Neuronal stem cell (in vitro differentiated cells): ENCODE measurements around the gene CGB8.

Source experiments
- DNase-seq: peaks from one replicate; pipeline ENCODE4 v3.0.0-alpha.2; 2013; ENCODE audit warnings: low spot score
- H2AFZ ChIP-seq: one replicate; pipeline ENCODE4 v1.6.1; 2013; ENCODE audit warnings: mild to moderate bottlenecking, low read length, inconsistent platforms
- H2AK5ac ChIP-seq: 2 replicates; pipeline ENCODE4 v1.6.1; 2013; ENCODE audit warnings: low read depth, mild to moderate bottlenecking, inconsistent platforms, low read length, moderate library complexity, mixed read lengths
- H2BK120ac ChIP-seq: 2 replicates; pipeline ENCODE4 v1.6.1; 2013; ENCODE audit warnings: low read depth, mild to moderate bottlenecking, inconsistent platforms, low read length, moderate library complexity, mixed read lengths
- H2BK12ac ChIP-seq: one replicate; pipeline ENCODE4 v1.6.1; 2013; ENCODE audit warnings: low read length, inconsistent platforms
- H2BK15ac ChIP-seq: 2 replicates; pipeline ENCODE4 v1.6.1; 2013; ENCODE audit warnings: mild to moderate bottlenecking, low read length, inconsistent platforms, mixed read lengths
- H2BK5ac ChIP-seq: one replicate; pipeline ENCODE4 v1.6.1; 2013; ENCODE audit warnings: inconsistent platforms, mild to moderate bottlenecking, low read length, moderate library complexity
- H3K14ac ChIP-seq: one replicate; pipeline ENCODE4 v1.6.1; 2013; ENCODE audit warnings: low read length, inconsistent platforms
- H3K18ac ChIP-seq: 2 replicates; pipeline ENCODE4 v1.6.1; 2013; ENCODE audit warnings: low read length, inconsistent platforms
- H3K23ac ChIP-seq: 2 replicates; pipeline ENCODE4 v1.6.1; 2013; ENCODE audit warnings: low read depth, mild to moderate bottlenecking, mixed read lengths, low read length, inconsistent platforms; ENCODE audit not compliant: poor library complexity
- H3K27ac ChIP-seq: replicated peaks from 3 replicates; pipeline ENCODE4 v1.5.1; 2013; ENCODE audit warnings: low read length, inconsistent platforms
- H3K27me3 ChIP-seq, 3 experiments: 2 replicates each; pipeline ENCODE4 v1.6.1; 2013; ENCODE audit warnings: low read length in 3 of 3, mild to moderate bottlenecking in 2 of 3, inconsistent platforms in 1 of 3, low read depth in 1 of 3, mixed read lengths in 1 of 3, moderate library complexity in 1 of 3; ENCODE audit not compliant: control insufficient read depth in 3 of 3, insufficient read depth in 3 of 3
- H3K36me3 ChIP-seq, 2 donors: replicated peaks in 1 of 2; 2 replicates each; pipeline ENCODE4 v1.6.1; 2013; ENCODE audit warnings: low read length in 2 of 2; ENCODE audit not compliant: control insufficient read depth in 2 of 2, insufficient read depth in 2 of 2
- H3K4ac ChIP-seq: 2 replicates; pipeline ENCODE4 v1.6.1; 2013; ENCODE audit warnings: inconsistent platforms, mild to moderate bottlenecking, low read length, moderate library complexity
- H3K4me1 ChIP-seq, 2 donors: 1 replicate in 1 of 2; 2 replicates in 1 of 2; pipeline ENCODE4 v1.6.1; 2013; ENCODE audit warnings: low read length in 2 of 2, low read depth in 1 of 2; ENCODE audit not compliant: control insufficient read depth in 2 of 2, insufficient read depth in 1 of 2
- H3K4me2 ChIP-seq: one replicate; pipeline ENCODE4 v1.6.1; 2013; ENCODE audit warnings: mild to moderate bottlenecking, low read length, inconsistent platforms; ENCODE audit not compliant: insufficient read depth, poor library complexity, severe bottlenecking
- H3K4me3 ChIP-seq, 2 donors: 2 replicates each; pipeline ENCODE4 v1.5.1; 2013; ENCODE audit warnings: low read length in 2 of 2, mild to moderate bottlenecking in 2 of 2, inconsistent platforms in 1 of 2, moderate library complexity in 1 of 2
- H3K79me1 ChIP-seq: one replicate; pipeline ENCODE4 v1.6.1; 2013; ENCODE audit warnings: low read depth, mild to moderate bottlenecking, inconsistent platforms, low read length, moderate library complexity
- H3K9ac ChIP-seq: one replicate; pipeline ENCODE4 v1.6.1; 2013; ENCODE audit warnings: mild to moderate bottlenecking, low read depth, low read length, inconsistent platforms; ENCODE audit not compliant: poor library complexity
- H3K9me3 ChIP-seq, 2 donors: replicated peaks in 1 of 2; 2 replicates each; pipeline versions ENCODE3 to v1.6.1; 2013; ENCODE audit warnings: low read length in 2 of 2, mild to moderate bottlenecking in 2 of 2, inconsistent platforms in 1 of 2, low read depth in 1 of 2, mixed read lengths in 1 of 2, moderate library complexity in 1 of 2; ENCODE audit not compliant: control insufficient read depth in 2 of 2, insufficient read depth in 1 of 2
- H4K8ac ChIP-seq: one replicate; pipeline ENCODE4 v1.6.1; 2013; ENCODE audit warnings: low read depth, mild to moderate bottlenecking, inconsistent platforms, low read length, moderate library complexity
- H4K91ac ChIP-seq: one replicate; pipeline ENCODE4 v1.6.1; 2013; ENCODE audit warnings: low read length, low read depth, mild to moderate bottlenecking, inconsistent platforms; ENCODE audit not compliant: poor library complexity
- WGBS, 2 donors: extraction: QIAGEN DNeasy Blood & Tissue Kit; methylation state at CpG; one replicate each; pipeline ENCODE4 v1.1.7; 2013; ENCODE audit warnings: missing lambda C conversion rate in 2 of 2, mixed read lengths in 1 of 2; ENCODE audit not compliant: insufficient read length in 2 of 2, insufficient replicate concordance in 1 of 2; ENCODE audit errors: extremely low coverage in 2 of 2; 5-methylcytosine and 5-hydroxymethylcytosine counted together

The CGB8 gene

GRCh38 chr19:49014123-49014869 lies 34.6 kb downstream of the CGB8 start:
- Histone ChIP-seq H3K4ac (no peak overlapping the region), H2AFZ (no peak overlapping the region), H3K18ac (no peak overlapping the region), H3K4me2 (no peak overlapping the region), H3K9ac (peak overlapping the region; percentile 21), H2AK5ac (no peak overlapping the region), H3K23ac (peak overlapping the region; percentile 55), H2BK5ac (no peak overlapping the region), H4K91ac (no peak overlapping the region), H4K8ac (no peak overlapping the region), H2BK12ac (no peak overlapping the region), H3K27ac (no peak overlapping the region), H3K79me1 (peaks cover 2% of the 10 kb centered on the region), H3K14ac (no peak overlapping the region), H3K4me3 (no peak overlapping the region), H3K4me1 (peaks cover 0 to 2% of the 10 kb centered on the region in 2 donors), H2BK15ac (no peak overlapping the region), H2BK120ac (no peak overlapping the region), H3K36me3 (peaks cover 35 to 73% of the 10 kb centered on the region in 2 donors), H3K9me3 (no peaks in the 10 kb centered on the region), H3K27me3 (peaks cover 0 to 17% (median 0%) of the 10 kb centered on the region in 3 experiments)
- no CpG with 5 or more reads among the region's 32 CpGs for WGBS, 2 donors
- DNase-seq, result no peak

- H3K4me2 ChIP-seq, result no peak overlapping the region
- H3K4me1 ChIP-seq, result no peaks in the 10 kb centered on the region
- peaks cover 5% of the 10 kb centered on the region for H3K79me1 ChIP-seq
- no peak overlapping the region for H3K14ac ChIP-seq
- H4K8ac ChIP-seq, result no peak overlapping the region
- H2BK5ac ChIP-seq, result no peak overlapping the region
- H3K4ac ChIP-seq, result no peak overlapping the region
- no peak overlapping the region for H4K91ac ChIP-seq
- no peaks in the 10 kb centered on the region for H3K27me3 ChIP-seq
- H2AK5ac ChIP-seq, result no peak overlapping the region
- H3K27ac ChIP-seq, result no peak overlapping the region
- H2BK120ac ChIP-seq, result no peak overlapping the region
- DNase-seq, result no peak
- no peak overlapping the region for H3K9ac ChIP-seq
- H3K36me3 ChIP-seq, result peaks cover 49 to 85% of the 10 kb centered on the region in 2 donors
- no CpG with 5 or more reads among the region's 17 CpGs for WGBS, 2 donors
- no peak overlapping the region for H3K18ac ChIP-seq
- no peak overlapping the region for H2BK15ac ChIP-seq
- H3K4me3 ChIP-seq, result no peak overlapping the region
- no peak overlapping the region for H3K23ac ChIP-seq
- no peak overlapping the region for H2BK12ac ChIP-seq
- H2AFZ ChIP-seq, result no peak overlapping the region
- no peaks in the 10 kb centered on the region for H3K9me3 ChIP-seq
These were observed 37.7 kb downstream of the CGB8 start for GRCh38 chr19:49011194-49011593.

- no peaks in the 10 kb centered on the region for H3K9me3 ChIP-seq
- H3K27me3 ChIP-seq, result peaks cover 0 to 2% (median 0%) of the 10 kb centered on the region in 3 experiments
- no peak overlapping the region for H3K27ac ChIP-seq
- peaks cover 49 to 84% of the 10 kb centered on the region in 2 donors for H3K36me3 ChIP-seq
- no peak overlapping the region for H2BK12ac ChIP-seq
- H3K4me3 ChIP-seq, result no peak overlapping the region
- no peak overlapping the region for H3K4me2 ChIP-seq
- DNase-seq, result no peak
- H3K79me1 ChIP-seq, result peaks cover 5% of the 10 kb centered on the region
- no peaks in the 10 kb centered on the region for H3K4me1 ChIP-seq
- H3K4ac ChIP-seq, result no peak overlapping the region
- no peak overlapping the region for H3K14ac ChIP-seq
- WGBS, 2 donors, result no CpG with 5 or more reads among the region's 18 CpGs
- no peak overlapping the region for H2BK120ac ChIP-seq
- no peak overlapping the region for H2BK15ac ChIP-seq
- H4K91ac ChIP-seq, result no peak overlapping the region
- H3K9ac ChIP-seq, result no peak overlapping the region
- no peak overlapping the region for H2AFZ ChIP-seq
- no peak overlapping the region for H2AK5ac ChIP-seq
- no peak overlapping the region for H4K8ac ChIP-seq
- H3K23ac ChIP-seq, result no peak overlapping the region
- no peak overlapping the region for H2BK5ac ChIP-seq
- no peak overlapping the region for H3K18ac ChIP-seq
These were observed 38.5 kb downstream of the CGB8 start for GRCh38 chr19:49010453-49010852.

GRCh38 chr19:49009828-49010227 lies 39.1 kb downstream of the CGB8 start:
- no peak for DNase-seq
- no peak overlapping the region for H4K91ac ChIP-seq
- H4K8ac ChIP-seq, result no peak overlapping the region
- no peak overlapping the region for H2AFZ ChIP-seq
- H3K9ac ChIP-seq, result no peak overlapping the region
- H2BK120ac ChIP-seq, result no peak overlapping the region
- H3K14ac ChIP-seq, result no peak overlapping the region
- peaks cover 0 to 2% (median 0%) of the 10 kb centered on the region in 3 experiments for H3K27me3 ChIP-seq
- peaks cover 5% of the 10 kb centered on the region for H3K79me1 ChIP-seq
- no peak overlapping the region for H2AK5ac ChIP-seq
- WGBS, 2 donors, result no CpG with 5 or more reads among the region's 18 CpGs
- H3K4ac ChIP-seq, result no peak overlapping the region
- H2BK15ac ChIP-seq, result no peak overlapping the region
- H2BK5ac ChIP-seq, result no peak overlapping the region
- H3K9me3 ChIP-seq, result no peaks in the 10 kb centered on the region
- no peak overlapping the region for H3K23ac ChIP-seq
- no peak overlapping the region for H3K4me2 ChIP-seq
- no peak overlapping the region for H3K18ac ChIP-seq
- H3K4me3 ChIP-seq, result no peak overlapping the region
- H3K36me3 ChIP-seq, result peaks cover 48 to 84% of the 10 kb centered on the region in 2 donors
- no peak overlapping the region for H2BK12ac ChIP-seq
- H3K27ac ChIP-seq, result no peak overlapping the region
- H3K4me1 ChIP-seq, result no peaks in the 10 kb centered on the region
